ENCODE results near the gene RRP1. TPM values are rescaled to one million over a fixed set of nuclear protein-coding genes. Genes with fewer than 3 reads are reported as not detected.

The RRP1 gene
- total and polyA plus RNA-seq, 2 of the 13 experiments (the other 11 are each of a cell fraction or from before 2014, with no cell fraction given) = 20.1 to 35.1 TPM

GRCh38 chr21:43766734-43767497 lies 22.5 kb upstream of the RRP1 start (continued):
- TF ChIP-seq ZHX1 (CRISPR knock-in tag; IDR thresholded peaks at IDR 0.05; ENCODE audit: low read depth) = 0 out of 2 replicates have a peak, but pooled peaks have one; percentile 52
- TF ChIP-seq KDM2A (CRISPR knock-in tag; IDR thresholded peaks at IDR 0.05; ENCODE audit: borderline replicate concordance, low read depth) = peak; percentile 51; the same call in 1 of the 2 replicates
- TF ChIP-seq CC2D1A (CRISPR knock-in tag; IDR thresholded peaks at IDR 0.05) = no peak
- 0 out of 2 replicates have a peak, but pooled peaks have one; percentile 46 for TF ChIP-seq ZNF253 (CRISPR knock-in tag; IDR thresholded peaks at IDR 0.05; ENCODE audit: borderline replicate concordance)
- 0 out of 2 replicates have a peak, but pooled peaks have one; percentile 36 for TF ChIP-seq ZBTB33 (CRISPR knock-in tag; IDR thresholded peaks at IDR 0.05)
- no peak for TF ChIP-seq ZNF275 (CRISPR knock-in tag; IDR thresholded peaks at IDR 0.05; ENCODE audit: borderline replicate concordance)
- no peak for TF ChIP-seq ZNF225 (CRISPR knock-in tag; IDR thresholded peaks at IDR 0.05)
- TF ChIP-seq KLF9 (CRISPR knock-in tag; IDR thresholded peaks at IDR 0.05; ENCODE audit: low read depth) = no peak
- TF ChIP-seq, protein P1, sequence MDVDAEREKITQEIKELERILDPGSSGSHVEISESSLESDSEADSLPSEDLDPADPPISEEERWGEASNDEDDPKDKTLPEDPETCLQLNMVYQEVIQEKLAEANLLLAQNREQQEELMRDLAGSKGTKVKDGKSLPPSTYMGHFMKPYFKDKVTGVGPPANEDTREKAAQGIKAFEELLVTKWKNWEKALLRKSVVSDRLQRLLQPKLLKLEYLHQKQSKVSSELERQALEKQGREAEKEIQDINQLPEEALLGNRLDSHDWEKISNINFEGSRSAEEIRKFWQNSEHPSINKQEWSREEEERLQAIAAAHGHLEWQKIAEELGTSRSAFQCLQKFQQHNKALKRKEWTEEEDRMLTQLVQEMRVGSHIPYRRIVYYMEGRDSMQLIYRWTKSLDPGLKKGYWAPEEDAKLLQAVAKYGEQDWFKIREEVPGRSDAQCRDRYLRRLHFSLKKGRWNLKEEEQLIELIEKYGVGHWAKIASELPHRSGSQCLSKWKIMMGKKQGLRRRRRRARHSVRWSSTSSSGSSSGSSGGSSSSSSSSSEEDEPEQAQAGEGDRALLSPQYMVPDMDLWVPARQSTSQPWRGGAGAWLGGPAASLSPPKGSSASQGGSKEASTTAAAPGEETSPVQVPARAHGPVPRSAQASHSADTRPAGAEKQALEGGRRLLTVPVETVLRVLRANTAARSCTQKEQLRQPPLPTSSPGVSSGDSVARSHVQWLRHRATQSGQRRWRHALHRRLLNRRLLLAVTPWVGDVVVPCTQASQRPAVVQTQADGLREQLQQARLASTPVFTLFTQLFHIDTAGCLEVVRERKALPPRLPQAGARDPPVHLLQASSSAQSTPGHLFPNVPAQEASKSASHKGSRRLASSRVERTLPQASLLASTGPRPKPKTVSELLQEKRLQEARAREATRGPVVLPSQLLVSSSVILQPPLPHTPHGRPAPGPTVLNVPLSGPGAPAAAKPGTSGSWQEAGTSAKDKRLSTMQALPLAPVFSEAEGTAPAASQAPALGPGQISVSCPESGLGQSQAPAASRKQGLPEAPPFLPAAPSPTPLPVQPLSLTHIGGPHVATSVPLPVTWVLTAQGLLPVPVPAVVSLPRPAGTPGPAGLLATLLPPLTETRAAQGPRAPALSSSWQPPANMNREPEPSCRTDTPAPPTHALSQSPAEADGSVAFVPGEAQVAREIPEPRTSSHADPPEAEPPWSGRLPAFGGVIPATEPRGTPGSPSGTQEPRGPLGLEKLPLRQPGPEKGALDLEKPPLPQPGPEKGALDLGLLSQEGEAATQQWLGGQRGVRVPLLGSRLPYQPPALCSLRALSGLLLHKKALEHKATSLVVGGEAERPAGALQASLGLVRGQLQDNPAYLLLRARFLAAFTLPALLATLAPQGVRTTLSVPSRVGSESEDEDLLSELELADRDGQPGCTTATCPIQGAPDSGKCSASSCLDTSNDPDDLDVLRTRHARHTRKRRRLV (CRISPR knock-in tag; IDR thresholded peaks at IDR 0.05) = no peak
- no peak for TF ChIP-seq NFYC (CRISPR knock-in tag; IDR thresholded peaks at IDR 0.05)
- no peak for TF ChIP-seq SP5 (CRISPR knock-in tag; IDR thresholded peaks at IDR 0.05; ENCODE audit: borderline replicate concordance, low read depth)
- TF ChIP-seq POLR2A (IDR thresholded peaks at IDR 0.05; ENCODE audit: insufficient read depth in 1 of 2, low read depth in 2 of 2, low read length in 2 of 2) = 0 out of 4 replicates have a peak, but pooled peaks of 1 of the 2 experiments have one; percentile 19
- peak; percentile 46; the same call in 1 of the 2 replicates for TF ChIP-seq TFAP4 (IDR thresholded peaks at IDR 0.05; ENCODE audit: borderline replicate concordance, low read depth)
- peak; percentile 29; the same call in 1 of the 2 replicates for TF ChIP-seq ZNF598 (CRISPR knock-in tag; IDR thresholded peaks at IDR 0.05; ENCODE audit: borderline replicate concordance)
